ENCODE data around the gene CLIC5. TPM values are rescaled to one million over a fixed set of nuclear protein-coding genes. Genes with fewer than 3 reads are reported as not detected.

The CLIC5 gene
- total RNA-seq, 3 donors from 2014 or later: 3.4 to 5.4 (median 4.9) TPM

- intact Hi-C loops (cut with DNase I; ENCODE audit: low total_unique reads): no loop called here
- no peaks in the 10 kb centered on the region for H3K27me3 ChIP-seq
- TF ChIP-seq POLR2AphosphoS5 (IDR thresholded peaks at IDR 0.05): no peak
- no peak for TF ChIP-seq CTCF (IDR thresholded peaks at IDR 0.05)
- no peak for TF ChIP-seq POLR2A (IDR thresholded peaks at IDR 0.05)
- no peak overlapping the region for H3K4me3 ChIP-seq
- peak overlapping the region in 1 of 2 donors; percentile 25 for H3K27ac ChIP-seq
- DNase-seq (ENCODE audit: low spot score in 2 of 2): no peak
- H3K36me3 ChIP-seq: no peaks in the 10 kb centered on the region
- no peaks in the 10 kb centered on the region for H3K4me1 ChIP-seq
- H3K9me3 ChIP-seq: no peaks in the 10 kb centered on the region
These were observed 116.5 kb downstream of the CLIC5 start for GRCh38 chr6:45898941-45899682.

- Histone ChIP-seq H3K4me1 (no peaks in the 10 kb centered on the region), H3K27ac (peak overlapping the region in 1 of 2 donors; percentile 52), H3K9me3 (no peaks in the 10 kb centered on the region), H3K27me3 (no peaks in the 10 kb centered on the region), H3K36me3 (no peaks in the 10 kb centered on the region), H3K4me3 (no peak overlapping the region)
- intact Hi-C loops (cut with DNase I; ENCODE audit: low total_unique reads): no loop called here
- no peak for DNase-seq (ENCODE audit: low spot score in 2 of 2)
- no peak for TF ChIP-seq POLR2A (IDR thresholded peaks at IDR 0.05)
These were observed 118.7 kb downstream of the CLIC5 start for GRCh38 chr6:45896783-45897441.

- no peak for DNase-seq (ENCODE audit: low spot score in 2 of 2)
- TF ChIP-seq CTCF (IDR thresholded peaks at IDR 0.05) (no peak), POLR2AphosphoS5 (IDR thresholded peaks at IDR 0.05) (no peak), POLR2A (IDR thresholded peaks at IDR 0.05) (no peak)
These were observed 120.1 kb downstream of the CLIC5 start for GRCh38 chr6:45895569-45895968.

GRCh38 chr6:45892696-45893245 lies 122.9 kb downstream of the CLIC5 start:
- no peaks in the 10 kb centered on the region for H3K4me1 ChIP-seq
- no peaks in the 10 kb centered on the region for H3K9me3 ChIP-seq
- no peaks in the 10 kb centered on the region for H3K36me3 ChIP-seq
- TF ChIP-seq CTCF (IDR thresholded peaks at IDR 0.05) (no peak), POLR2AphosphoS5 (IDR thresholded peaks at IDR 0.05) (no peak), POLR2A (IDR thresholded peaks at IDR 0.05) (no peak)
- H3K4me3 ChIP-seq: no peak overlapping the region
- no peak overlapping the region for H3K27ac ChIP-seq
- no peaks in the 10 kb centered on the region for H3K27me3 ChIP-seq
- intact Hi-C loops (cut with DNase I; ENCODE audit: low total_unique reads): no loop called here
- no peak for DNase-seq (ENCODE audit: low spot score in 2 of 2)

More at GRCh38 chr6:45895569-45895968, 120.1 kb downstream of the CLIC5 start:
- Histone ChIP-seq H3K27me3 (no peaks in the 10 kb centered on the region), H3K27ac (no peak overlapping the region), H3K4me1 (no peaks in the 10 kb centered on the region), H3K36me3 (no peaks in the 10 kb centered on the region), H3K9me3 (no peaks in the 10 kb centered on the region), H3K4me3 (no peak overlapping the region)
- intact Hi-C loops (cut with DNase I; ENCODE audit: low total_unique reads): no loop called here

- intact Hi-C loops (cut with DNase I; ENCODE audit: low total_unique reads): no loop called here
These were observed 123.5 kb downstream of the CLIC5 start for GRCh38 chr6:45892196-45892595.

More at GRCh38 chr6:45892196-45892595, 123.5 kb downstream of the CLIC5 start:
- Histone ChIP-seq H3K27ac (no peak overlapping the region), H3K27me3 (no peaks in the 10 kb centered on the region), H3K9me3 (no peaks in the 10 kb centered on the region), H3K36me3 (no peaks in the 10 kb centered on the region), H3K4me3 (no peak overlapping the region), H3K4me1 (no peaks in the 10 kb centered on the region)
- TF ChIP-seq POLR2AphosphoS5 (IDR thresholded peaks at IDR 0.05): no peak
- no peak for TF ChIP-seq CTCF (IDR thresholded peaks at IDR 0.05)
- no peak for DNase-seq (ENCODE audit: low spot score in 2 of 2)
